Measurements from ENCODE around the gene CHST11. TPM values are rescaled to one million over a fixed set of nuclear protein-coding genes. Genes with fewer than 3 reads are reported as not detected.

CHST11 gene
- total RNA-seq, 1 experiment from 2014 or later = 6.7 TPM

DNA sequence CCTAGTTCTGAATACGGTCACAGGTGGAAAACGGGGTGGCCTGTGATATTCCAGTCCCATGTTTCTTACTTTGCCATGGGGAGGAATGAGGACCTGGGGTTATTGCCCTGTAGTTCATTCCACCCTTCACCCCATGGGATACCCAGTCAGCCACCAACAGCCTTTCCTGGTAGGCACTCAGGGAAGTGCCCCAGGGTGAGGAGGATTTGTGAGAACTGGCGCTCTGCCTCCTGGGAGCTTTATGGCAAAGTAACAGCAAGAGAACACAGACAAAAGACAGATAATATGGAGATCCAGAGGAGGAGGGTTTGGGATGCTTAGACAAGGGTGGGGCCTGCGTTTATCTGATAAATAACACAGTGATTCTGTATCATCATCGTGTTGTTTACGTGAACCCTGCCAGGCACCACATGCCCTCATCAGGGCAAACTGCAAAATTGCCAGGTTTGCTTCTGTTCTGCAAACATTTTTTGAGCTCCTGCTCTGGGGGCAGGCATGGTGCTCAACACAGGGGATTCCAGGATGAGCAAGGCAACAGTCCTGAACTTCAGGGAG, 277.9 kb downstream of the CHST11 start:
- Mint-ChIP-seq H3K27me3 (ENCODE audit: low read depth) (no peaks in the 10 kb centered on the region; the same call in 1 of the 2 replicates), H3K4me1 (peaks cover 22 to 23% of the 10 kb centered on the region in 2 experiments), H3K9me3 (no peaks in the 10 kb centered on the region; a peak in 1 of 5 replicates), H3K4me3 (no peak overlapping the region), H3K36me3 (ENCODE audit: insufficient read depth in 1 of 3, low read depth in 3 of 3) (no peaks in the 10 kb centered on the region), H3K27ac (peak overlapping the region in 1 of 3 experiments; percentile 46; a peak in 2 of 7 replicates)
- Histone ChIP-seq H3K23ac (ENCODE audit: insufficient read length, low read depth, low read length) (no peak overlapping the region), H3K56ac (ENCODE audit: insufficient read length, low read depth, low read length) (no peak overlapping the region), H4K8ac (replicated peaks; ENCODE audit: insufficient read length, low read depth, low read length) (no peak overlapping the region), H3K14ac (ENCODE audit: insufficient read depth, low read length) (no peak overlapping the region), H4K5ac (ENCODE audit: insufficient read length, low read depth, low read length) (no peak overlapping the region), H3K18ac (ENCODE audit: insufficient read length, low read depth, low read length) (no peak overlapping the region), H2BK120ac (ENCODE audit: low read depth, low read length, poor library complexity, severe bottlenecking) (no peak overlapping the region), H3K79me2 (ENCODE audit: insufficient read depth, low read length) (no peaks in the 10 kb centered on the region), H3K79me1 (ENCODE audit: insufficient read depth, low read depth, low read length, poor library complexity, severe bottlenecking) (no peaks in the 10 kb centered on the region), H3K27me3 (ENCODE audit: insufficient read depth, low read length) (no peaks in the 10 kb centered on the region), H2AK5ac (ENCODE audit: insufficient read length, low read length) (no peak overlapping the region), H3K9ac (ENCODE audit: extremely low read depth, insufficient read length, low read length) (no peak overlapping the region), H3K23me2 (ENCODE audit: insufficient read length, low read depth, low read length, poor library complexity, severe bottlenecking) (no peaks in the 10 kb centered on the region), H4K20me1 (ENCODE audit: control insufficient read depth, insufficient read depth, insufficient read length) (peaks cover 3% of the 10 kb centered on the region), H2BK5ac (ENCODE audit: insufficient read length, low read length) (no peak overlapping the region), H3T11ph (ENCODE audit: low read length) (no peak overlapping the region), H3K4me1 (ENCODE audit: insufficient read depth, low read length) (no peaks in the 10 kb centered on the region; the same call in 1 of the 2 replicates), H2BK20ac (ENCODE audit: low read depth, low read length, poor library complexity, severe bottlenecking) (no peak overlapping the region), H3K4ac (ENCODE audit: low read depth, low read length) (no peak overlapping the region), H2AFZ (ENCODE audit: low read length) (no peak overlapping the region), H4K91ac (ENCODE audit: insufficient read length, low read depth, low read length) (no peak overlapping the region), H3K9me3 (ENCODE audit: control insufficient read depth, low read depth, low read length) (no peaks in the 10 kb centered on the region), H2BK15ac (ENCODE audit: low read depth, low read length) (no peak overlapping the region), H3K4me2 (ENCODE audit: insufficient read depth, insufficient read length, low read length) (no peak overlapping the region), H2BK12ac (ENCODE audit: insufficient read length, low read depth, low read length) (no peak overlapping the region), H3K27ac (ENCODE audit: insufficient read length, low read depth, low read length) (no peak overlapping the region)
- DNase-seq = no peak
- TF ChIP-seq, protein P1, sequence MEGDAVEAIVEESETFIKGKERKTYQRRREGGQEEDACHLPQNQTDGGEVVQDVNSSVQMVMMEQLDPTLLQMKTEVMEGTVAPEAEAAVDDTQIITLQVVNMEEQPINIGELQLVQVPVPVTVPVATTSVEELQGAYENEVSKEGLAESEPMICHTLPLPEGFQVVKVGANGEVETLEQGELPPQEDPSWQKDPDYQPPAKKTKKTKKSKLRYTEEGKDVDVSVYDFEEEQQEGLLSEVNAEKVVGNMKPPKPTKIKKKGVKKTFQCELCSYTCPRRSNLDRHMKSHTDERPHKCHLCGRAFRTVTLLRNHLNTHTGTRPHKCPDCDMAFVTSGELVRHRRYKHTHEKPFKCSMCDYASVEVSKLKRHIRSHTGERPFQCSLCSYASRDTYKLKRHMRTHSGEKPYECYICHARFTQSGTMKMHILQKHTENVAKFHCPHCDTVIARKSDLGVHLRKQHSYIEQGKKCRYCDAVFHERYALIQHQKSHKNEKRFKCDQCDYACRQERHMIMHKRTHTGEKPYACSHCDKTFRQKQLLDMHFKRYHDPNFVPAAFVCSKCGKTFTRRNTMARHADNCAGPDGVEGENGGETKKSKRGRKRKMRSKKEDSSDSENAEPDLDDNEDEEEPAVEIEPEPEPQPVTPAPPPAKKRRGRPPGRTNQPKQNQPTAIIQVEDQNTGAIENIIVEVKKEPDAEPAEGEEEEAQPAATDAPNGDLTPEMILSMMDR (conservative IDR thresholded peaks at IDR 0.05) = no peak
- no CpG with 5 or more reads among the region's 6 CpGs for WGBS (ENCODE audit: extremely low coverage, insufficient read length, low lambda C conversion rate)
